ENCODE data around the gene PURA.
"Not testable (repeated sequence)": the region's sequence is repeated elsewhere in the genome, so short reads cannot be mapped to it uniquely, and the experiment has no call there.

PURA gene

GRCh38 chr5:140141241-140141640 is 27.3 kb downstream of the PURA start:
- DNase-seq = no peak

- DNase-seq = no peak
Measured at GRCh38 chr5:140142246-140142645, 28.3 kb downstream of the PURA start.

GRCh38 chr5:140142856-140143255 is 28.9 kb downstream of the PURA start:
- DNase-seq = no peak

- no peak for DNase-seq
Measured at GRCh38 chr5:140143521-140144258, 29.8 kb downstream of the PURA start.

- DNase-seq = no peak
Measured at GRCh38 chr5:140145256-140145655, 31.3 kb downstream of the PURA start.

GRCh38 chr5:140145818-140146522 is 32.1 kb downstream of the PURA start:
- DNase-seq = no peak

GRCh38 chr5:140146523-140146842 is 32.6 kb downstream of the PURA start:
- DNase-seq = no peak

- DNase-seq = no peak
Measured at GRCh38 chr5:140147460-140147859, 33.6 kb downstream of the PURA start.

- no peak for DNase-seq
Measured at GRCh38 chr5:140148508-140148907, 34.6 kb downstream of the PURA start.

- DNase-seq = no peak
Measured at GRCh38 chr5:140150201-140150600, 36.3 kb downstream of the PURA start.

GRCh38 chr5:140151144-140152021 is 37.5 kb downstream of the PURA start:
- peak; percentile 85 for DNase-seq

GRCh38 chr5:140152022-140152999 is 38.4 kb downstream of the PURA start:
- DNase-seq = no peak

- no peak for DNase-seq
Measured at GRCh38 chr5:140153255-140153654, 39.3 kb downstream of the PURA start.

- no peak for DNase-seq
Measured at GRCh38 chr5:140153905-140154304, 40.0 kb downstream of the PURA start.

GRCh38 chr5:140154710-140155381 is 40.9 kb downstream of the PURA start:
- not testable (repeated sequence) for DNase-seq

GRCh38 chr5:140157032-140157781 is 43.3 kb downstream of the PURA start:
- DNase-seq = peak; percentile 61

GRCh38 chr5:140159014-140159927 is 45.4 kb downstream of the PURA start:
- no peak for DNase-seq

- DNase-seq = no peak
Measured at GRCh38 chr5:140162275-140162674, 48.4 kb downstream of the PURA start.

GRCh38 chr5:140162781-140163180 is 48.9 kb downstream of the PURA start:
- no peak for DNase-seq

All from NCI-H2029 treated with DMSO at 0.1 percent for 48 hours (cell line).